Spleen (tissue), 11 donors: Measurements from ENCODE around the gene ROBO1. TPM values are rescaled to one million over a fixed set of nuclear protein-coding genes. Genes with fewer than 3 reads are reported as not detected.

ENCODE experiments used
- DNase-seq: peaks from one replicate; pipeline ENCODE4 v3.0.0-alpha.2; 2020
- H3K27ac ChIP-seq, 8 donors: fragments of 200-600 bp; sonication (generic) in 7 of 8; 1 replicate in 4 of 8; 2 replicates in 4 of 8; pipeline versions ENCODE4 v1.5.0 to v1.8.0; 2016 to 2021; ENCODE audit warnings: inconsistent platforms in 4 of 8, mild to moderate bottlenecking in 4 of 8, moderate library complexity in 1 of 8
- H3K27me3 ChIP-seq, 7 donors: fragments of 200-600 bp; sonication (generic) in 6 of 7; replicated peaks in 1 of 7; 1 replicate in 4 of 7; 2 replicates in 3 of 7; pipeline versions ENCODE4 v1.5.0 to v1.8.0; 2016 to 2021; ENCODE audit warnings: inconsistent platforms in 3 of 7, mild to moderate bottlenecking in 1 of 7
- H3K36me3 ChIP-seq, 6 donors: fragments of 200-600 bp; sonication (generic) in 5 of 6; 1 replicate in 4 of 6; 2 replicates in 2 of 6; pipeline versions ENCODE4 v1.5.0 to v1.8.0; 2016 to 2021; ENCODE audit warnings: inconsistent platforms in 2 of 6
- H3K4me1 ChIP-seq, 6 donors: fragments of 200-600 bp; sonication (generic) in 5 of 6; 1 replicate in 3 of 6; 2 replicates in 3 of 6; pipeline versions ENCODE4 v1.5.0 to v1.8.0; 2016 to 2021; ENCODE audit warnings: inconsistent platforms in 3 of 6
- H3K4me3 ChIP-seq, 8 donors: fragments of 200-600 bp; sonication (generic) in 7 of 8; 1 replicate in 4 of 8; 2 replicates in 4 of 8; pipeline versions ENCODE4 v1.5.0 to v1.8.0; 2016 to 2021; ENCODE audit warnings: inconsistent platforms in 4 of 8, mild to moderate bottlenecking in 4 of 8, moderate library complexity in 2 of 8
- H3K9me3 ChIP-seq, 8 donors: fragments of 200-600 bp; sonication (generic) in 7 of 8; 1 replicate in 4 of 8; 2 replicates in 4 of 8; pipeline versions ENCODE4 v1.5.0 to v1.8.0; 2016 to 2021; ENCODE audit warnings: inconsistent platforms in 4 of 8
- POLR2A ChIP-seq, 3 donors: fragments of 450-650 bp; IDR thresholded peaks; one replicate each; pipeline ENCODE4 v1.5.1; 2017; ENCODE audit warnings: antibody characterized with exemption in 3 of 3, mild to moderate bottlenecking in 1 of 3
- POLR2AphosphoS5 ChIP-seq, 3 donors: sonication (generic); formaldehyde crosslinking; IDR thresholded peaks; one replicate each; pipeline ENCODE4 v1.5.1; 2017; ENCODE audit warnings: antibody characterized with exemption in 3 of 3
- WGBS, 5 donors: extraction: QIAGEN DNeasy Blood & Tissue Kit in 3 of 5; methylation state at CpG; one replicate each; pipeline versions ENCODE4 v1.1.5 to v1.1.7; 2013 to 2018; 5-methylcytosine and 5-hydroxymethylcytosine counted together
- intact Hi-C: fragments of 100-400 bp; cut with DNase I; formaldehyde crosslinking; loops from one replicate; pipeline ENCODE4 v1.15.0; 2023; ENCODE audit warnings: low total_unique reads
- polyA plus RNA-seq, 3 donors: library from polyadenylated mRNA; stranded (reverse); fragments of 200-250 nt; gene quantifications; one replicate each; pipeline ENCODE4 v1.2.1, GENCODE V29; 2013
- total RNA-seq, 7 donors: library from RNA; depleted of rRNA in 3 of 7; stranded (reverse); fragments of >200 nt in 3 of 7; fragmentation: NEBNext Ultra II Directional in 4 of 7; extraction: Animal tissue kit (Norgen Biotek cat#: 25700) in 4 of 7; gene quantifications; one replicate each; pipeline versions ENCODE4 v1.1.0 to v1.2.1, GENCODE V29; 2016 to 2021
- TF ChIP-seq, protein P1 (sequence below), 11 experiments: fragments of 200-600 bp in 7 of 11; fragments of 450-650 bp in 4 of 11; sonication (generic) in 4 of 11; IDR thresholded peaks in 8 of 11; conservative IDR thresholded peaks in 3 of 11; 1 replicate in 7 of 11; 2 replicates in 4 of 11; pipeline versions ENCODE4 v1.4.0 to v1.8.0; 2016 to 2021; ENCODE audit warnings: antibody characterized with exemption in 11 of 11, inconsistent platforms in 4 of 11, mild to moderate bottlenecking in 1 of 11
- donor health status: healthy with polysubstance abuse.
- donor health status: DM: no; HTN: no; CAD: no; lungs with moderate emphysema.
- donor health status: DM: no; HTN: no; CAD: no.
- donor health status: Bipolar disorder and iron deficiency.
- donor health status: healthy.
- donor health status: DM: no; HTN: no; CAD: no.
- donor health status: DM: yes; HTN: yes; CAD: no.

ROBO1 gene
- total and polyA plus RNA-seq, 10 donors = 3.4 to 37.3 (median 26.0) TPM

- H3K9me3 ChIP-seq = peaks cover 0 to 6% (median 0%) of the 10 kb centered on the region in 8 donors
- WGBS, 5 donors = 68 to 93% (median 80%) methylated on average over 1 of the region's 1 CpG
- no peak overlapping the region for H3K27ac ChIP-seq
- no peak for DNase-seq
- TF ChIP-seq, protein P1, sequence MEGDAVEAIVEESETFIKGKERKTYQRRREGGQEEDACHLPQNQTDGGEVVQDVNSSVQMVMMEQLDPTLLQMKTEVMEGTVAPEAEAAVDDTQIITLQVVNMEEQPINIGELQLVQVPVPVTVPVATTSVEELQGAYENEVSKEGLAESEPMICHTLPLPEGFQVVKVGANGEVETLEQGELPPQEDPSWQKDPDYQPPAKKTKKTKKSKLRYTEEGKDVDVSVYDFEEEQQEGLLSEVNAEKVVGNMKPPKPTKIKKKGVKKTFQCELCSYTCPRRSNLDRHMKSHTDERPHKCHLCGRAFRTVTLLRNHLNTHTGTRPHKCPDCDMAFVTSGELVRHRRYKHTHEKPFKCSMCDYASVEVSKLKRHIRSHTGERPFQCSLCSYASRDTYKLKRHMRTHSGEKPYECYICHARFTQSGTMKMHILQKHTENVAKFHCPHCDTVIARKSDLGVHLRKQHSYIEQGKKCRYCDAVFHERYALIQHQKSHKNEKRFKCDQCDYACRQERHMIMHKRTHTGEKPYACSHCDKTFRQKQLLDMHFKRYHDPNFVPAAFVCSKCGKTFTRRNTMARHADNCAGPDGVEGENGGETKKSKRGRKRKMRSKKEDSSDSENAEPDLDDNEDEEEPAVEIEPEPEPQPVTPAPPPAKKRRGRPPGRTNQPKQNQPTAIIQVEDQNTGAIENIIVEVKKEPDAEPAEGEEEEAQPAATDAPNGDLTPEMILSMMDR (IDR thresholded peaks at IDR 0.05 in 8 of 11, conservative IDR thresholded peaks at IDR 0.05 in 3 of 11) = no peak
- TF ChIP-seq POLR2A (IDR thresholded peaks at IDR 0.05) (no peak), POLR2AphosphoS5 (IDR thresholded peaks at IDR 0.05) (no peak)
- H3K27me3 ChIP-seq = no peaks in the 10 kb centered on the region
- no peak overlapping the region for H3K4me3 ChIP-seq
- intact Hi-C loops = no loop called here
- H3K36me3 ChIP-seq = no peaks in the 10 kb centered on the region
- H3K4me1 ChIP-seq = no peaks in the 10 kb centered on the region
Observed at GRCh38 chr3:79555655-79556054, 212.1 kb downstream of the ROBO1 start.

DNA sequence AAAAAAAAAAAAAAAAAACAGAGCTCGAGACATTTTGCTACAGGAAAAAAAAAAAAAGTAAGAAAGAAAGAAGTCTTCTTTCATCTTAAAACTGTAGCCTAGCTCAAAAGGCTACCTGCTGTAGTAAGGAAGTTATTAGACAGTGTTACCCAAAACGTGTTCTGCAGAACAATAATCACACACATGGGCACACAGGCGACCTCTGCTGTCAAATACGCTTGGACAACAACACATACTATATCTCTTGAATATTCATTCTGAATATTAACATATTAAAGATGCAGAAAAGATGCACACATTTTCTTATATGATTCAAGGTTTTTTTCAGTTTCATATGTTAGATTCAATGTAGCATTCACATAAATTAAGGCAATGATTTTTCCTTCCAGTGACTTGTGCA lies 215.8 kb downstream of the ROBO1 start:
- no peak overlapping the region for H3K4me3 ChIP-seq
- no peaks in the 10 kb centered on the region for H3K27me3 ChIP-seq
- 52 to 61% (median 56%) methylated on average over 4 of the region's 4 CpGs for WGBS, 5 donors
- H3K9me3 ChIP-seq = peaks cover 0 to 2% (median 0%) of the 10 kb centered on the region in 8 donors
- intact Hi-C loops = no loop called here
- H3K36me3 ChIP-seq = no peaks in the 10 kb centered on the region
- no peak for DNase-seq
- TF ChIP-seq POLR2AphosphoS5 (IDR thresholded peaks at IDR 0.05) (no peak), POLR2A (IDR thresholded peaks at IDR 0.05) (no peak)
- TF ChIP-seq, protein P1 (IDR thresholded peaks at IDR 0.05 in 8 of 11, conservative IDR thresholded peaks at IDR 0.05 in 3 of 11) = no peak
- no peak overlapping the region for H3K27ac ChIP-seq
- H3K4me1 ChIP-seq = no peaks in the 10 kb centered on the region

- WGBS, 5 donors = 59 to 70% (median 70%) methylated on average over 2 of the region's 2 CpGs
- TF ChIP-seq POLR2AphosphoS5 (IDR thresholded peaks at IDR 0.05) (no peak), POLR2A (IDR thresholded peaks at IDR 0.05) (no peak)
- TF ChIP-seq, protein P1 (IDR thresholded peaks at IDR 0.05 in 8 of 11, conservative IDR thresholded peaks at IDR 0.05 in 3 of 11) = no peak
- intact Hi-C loops = no loop called here
- Histone ChIP-seq H3K27me3 (no peaks in the 10 kb centered on the region), H3K4me1 (no peaks in the 10 kb centered on the region), H3K4me3 (no peak overlapping the region), H3K36me3 (no peaks in the 10 kb centered on the region), H3K27ac (no peak overlapping the region), H3K9me3 (peaks cover 0 to 2% (median 0%) of the 10 kb centered on the region in 8 donors)
- no peak for DNase-seq
Observed at GRCh38 chr3:79551321-79551892, 216.4 kb downstream of the ROBO1 start.

DNA sequence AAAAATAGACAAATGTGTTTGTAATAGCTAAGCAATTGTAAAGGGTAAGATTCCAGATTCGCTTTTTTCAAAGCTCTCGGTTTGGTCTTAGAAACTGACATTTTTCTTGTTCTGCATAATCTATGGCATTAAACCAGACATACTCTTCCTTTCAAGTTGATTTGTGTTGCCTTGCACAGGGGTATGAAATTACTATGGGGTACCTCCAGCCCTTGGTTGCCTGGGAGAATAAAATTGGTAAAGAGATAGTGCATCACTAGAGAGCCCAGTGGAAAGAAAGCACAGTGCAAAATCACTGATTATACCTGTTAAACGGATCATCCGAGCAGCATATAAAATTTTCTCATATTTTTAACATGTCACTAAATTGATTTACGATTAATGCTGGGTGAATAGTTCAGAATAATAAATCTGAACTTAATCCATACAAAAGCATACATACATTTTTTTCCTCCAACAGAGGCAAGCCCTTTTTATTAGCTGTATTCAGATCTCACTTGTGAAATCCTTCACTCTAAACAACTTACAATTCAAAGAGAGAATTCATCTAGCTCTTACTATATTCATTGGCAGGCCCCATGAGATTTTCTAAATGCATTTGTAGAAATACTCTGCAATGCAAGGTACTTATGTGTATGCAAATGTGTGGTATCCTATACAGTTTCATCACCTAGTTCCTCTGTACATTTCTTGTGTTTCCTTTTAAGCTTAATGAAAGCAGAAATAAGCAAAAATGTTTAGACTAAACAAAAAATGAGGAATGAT lies 224.4 kb downstream of the ROBO1 start:
- no peak for DNase-seq
- H3K36me3 ChIP-seq = no peaks in the 10 kb centered on the region
- no peak for TF ChIP-seq POLR2A (IDR thresholded peaks at IDR 0.05)
- TF ChIP-seq, protein P1 (IDR thresholded peaks at IDR 0.05 in 8 of 11, conservative IDR thresholded peaks at IDR 0.05 in 3 of 11) = no peak
- TF ChIP-seq POLR2AphosphoS5 (IDR thresholded peaks at IDR 0.05) = no peak
- no peak overlapping the region for H3K27ac ChIP-seq
- no peak overlapping the region for H3K4me3 ChIP-seq
- no peaks in the 10 kb centered on the region for H3K9me3 ChIP-seq
- no peaks in the 10 kb centered on the region for H3K4me1 ChIP-seq
- no peaks in the 10 kb centered on the region for H3K27me3 ChIP-seq
- WGBS, 5 donors = 75 to 87% (median 80%) methylated on average over 5 of the region's 5 CpGs
- intact Hi-C loops = no loop called here
